Measurements from ENCODE around the gene LY6G5B.

GRCh38 chr6:31701666-31702404, 32.1 kb downstream of the LY6G5B start:
- TF ChIP-seq CTCF (IDR thresholded peaks at IDR 0.05), result no peak
- TF ChIP-seq POLR2A (IDR thresholded peaks at IDR 0.05), result no peak

Measured in body of pancreas (tissue), 4 donors.